Mesenchymal stem cell (in vitro differentiated cells and primary cell): ENCODE results near the gene MARCKSL1.

ENCODE experiments used
- DNase-seq: peaks from one replicate; pipeline ENCODE4 v3.0.0-alpha.2; 2013
- H2AFZ ChIP-seq: one replicate; pipeline ENCODE4 v1.6.1; 2013; ENCODE audit warnings: low read depth, mild to moderate bottlenecking, control low read depth, inconsistent platforms, low read length, moderate library complexity
- H2AK5ac ChIP-seq: 2 replicates; pipeline ENCODE4 v1.6.1; 2013; ENCODE audit warnings: low read length, moderate library complexity, mild to moderate bottlenecking, inconsistent platforms; ENCODE audit not compliant: severe bottlenecking
- H2BK120ac ChIP-seq: one replicate; pipeline ENCODE4 v1.6.1; 2013; ENCODE audit warnings: low read depth, mild to moderate bottlenecking, inconsistent platforms, low read length, moderate library complexity
- H2BK12ac ChIP-seq, 2 experiments: one replicate each; pipeline ENCODE4 v1.6.1; 2013; ENCODE audit warnings: inconsistent platforms in 2 of 2, low read length in 2 of 2, mild to moderate bottlenecking in 2 of 2, moderate library complexity in 2 of 2, control low read depth in 1 of 2
- H2BK15ac ChIP-seq: one replicate; pipeline ENCODE4 v1.6.1; 2013; ENCODE audit warnings: mild to moderate bottlenecking, low read depth, inconsistent platforms; ENCODE audit not compliant: poor library complexity, severe bottlenecking
- H2BK5ac ChIP-seq: 2 replicates; pipeline ENCODE4 v1.6.1; 2013; ENCODE audit warnings: low read depth, mild to moderate bottlenecking, low read length, control low read depth, inconsistent platforms; ENCODE audit not compliant: poor library complexity, severe bottlenecking
- H3K14ac ChIP-seq, 2 experiments: one replicate each; pipeline ENCODE4 v1.6.1; 2013; ENCODE audit warnings: inconsistent platforms in 2 of 2, low read length in 2 of 2, control low read depth in 1 of 2, mild to moderate bottlenecking in 1 of 2, moderate library complexity in 1 of 2
- H3K18ac ChIP-seq, 2 experiments: one replicate each; pipeline ENCODE4 v1.6.1; 2013; ENCODE audit warnings: inconsistent platforms in 2 of 2, low read length in 2 of 2, control low read depth in 1 of 2, low read depth in 1 of 2, mild to moderate bottlenecking in 1 of 2
- H3K23ac ChIP-seq, 2 experiments: one replicate each; pipeline ENCODE4 v1.6.1; 2013; ENCODE audit warnings: inconsistent platforms in 2 of 2, low read length in 2 of 2, mild to moderate bottlenecking in 2 of 2, moderate library complexity in 2 of 2, control low read depth in 1 of 2
- H3K27ac ChIP-seq: 2 replicates; pipeline ENCODE4 v1.5.1; 2013; ENCODE audit warnings: mild to moderate bottlenecking, moderate library complexity, low read length, control low read depth, inconsistent platforms; ENCODE audit not compliant: poor library complexity, severe bottlenecking
- H3K27me3 ChIP-seq, 2 experiments: 2 replicates each; pipeline versions ENCODE4 v1.6.1 to v1.7.0; 2013; ENCODE audit warnings: low read length in 2 of 2, mild to moderate bottlenecking in 2 of 2, moderate library complexity in 2 of 2, control low read depth in 1 of 2, inconsistent platforms in 1 of 2; ENCODE audit not compliant: control insufficient read depth in 1 of 2, insufficient read depth in 1 of 2
- H3K36me3 ChIP-seq, 2 experiments: 2 replicates each; pipeline versions ENCODE4 v1.6.1 to v1.7.0; 2013; ENCODE audit warnings: low read length in 2 of 2, control low read depth in 1 of 2, inconsistent platforms in 1 of 2, low read depth in 1 of 2, mild to moderate bottlenecking in 1 of 2; ENCODE audit not compliant: insufficient read depth in 2 of 2, control insufficient read depth in 1 of 2
- H3K4ac ChIP-seq, 2 experiments: one replicate each; pipeline ENCODE4 v1.6.1; 2013; ENCODE audit warnings: inconsistent platforms in 2 of 2, low read length in 2 of 2, mild to moderate bottlenecking in 2 of 2, moderate library complexity in 2 of 2, control low read depth in 1 of 2, low read depth in 1 of 2
- H3K4me1 ChIP-seq: 2 replicates; pipeline ENCODE4 v1.6.1; 2013; ENCODE audit warnings: low read depth, low read length, control low read depth; ENCODE audit not compliant: control insufficient read depth, insufficient read depth
- H3K4me2 ChIP-seq: 2 replicates; pipeline ENCODE4 v1.6.1; 2013; ENCODE audit warnings: low read length, mild to moderate bottlenecking, inconsistent platforms; ENCODE audit not compliant: poor library complexity, severe bottlenecking
- H3K4me3 ChIP-seq, 2 experiments: 2 replicates each; pipeline versions ENCODE4 v1.5.1 to v1.7.0; 2013; ENCODE audit warnings: low read length in 2 of 2, mild to moderate bottlenecking in 2 of 2, control low read depth in 1 of 2, low read depth in 1 of 2; ENCODE audit not compliant: insufficient read depth in 1 of 2
- H3K79me1 ChIP-seq: replicated peaks from 2 replicates; pipeline ENCODE4 v1.6.1; 2013; ENCODE audit warnings: mild to moderate bottlenecking, control low read depth, low read length, inconsistent platforms; ENCODE audit not compliant: poor library complexity, severe bottlenecking
- H3K9ac ChIP-seq: 2 replicates; pipeline ENCODE4 v1.7.0; 2013; ENCODE audit warnings: mild to moderate bottlenecking, low read length, moderate library complexity
- H3K9me3 ChIP-seq: 2 replicates; pipeline ENCODE4 v1.7.0; 2013; ENCODE audit warnings: mild to moderate bottlenecking, low read length; ENCODE audit not compliant: control insufficient read depth
- H4K8ac ChIP-seq: one replicate; pipeline ENCODE4 v1.6.1; 2013; ENCODE audit warnings: inconsistent platforms, mild to moderate bottlenecking, low read length, moderate library complexity
- H4K91ac ChIP-seq: one replicate; pipeline ENCODE4 v1.6.1; 2013; ENCODE audit warnings: mild to moderate bottlenecking, low read length, inconsistent platforms
- WGBS: methylation state at CpG from one replicate; pipeline ENCODE4 v1.1.7; 2013; ENCODE audit warnings: mixed read lengths; 5-methylcytosine and 5-hydroxymethylcytosine counted together

The MARCKSL1 gene

GRCh38 chr1:32332290-32333079, 3.5 kb downstream of the MARCKSL1 start:
- no peak overlapping the region for H2AK5ac ChIP-seq
- no peak overlapping the region for H3K4me3 ChIP-seq
- H3K4me1 ChIP-seq: peaks cover 32% of the 10 kb centered on the region
- no peak overlapping the region for H3K9ac ChIP-seq
- H2AFZ ChIP-seq: no peak overlapping the region
- H3K4me2 ChIP-seq: no peak overlapping the region
- peaks cover 7% of the 10 kb centered on the region for H3K79me1 ChIP-seq
- no peak overlapping the region for H3K27ac ChIP-seq
- no peak overlapping the region for H2BK120ac ChIP-seq
- H3K9me3 ChIP-seq: no peaks in the 10 kb centered on the region
- no peak overlapping the region for H4K8ac ChIP-seq
- no peak overlapping the region for H2BK15ac ChIP-seq
- H3K27me3 ChIP-seq: no peaks in the 10 kb centered on the region
- no peak overlapping the region for H2BK5ac ChIP-seq
- WGBS: 94% methylated on average over 2 of the region's 3 CpGs
- H3K14ac ChIP-seq: no peak overlapping the region
- no peak for DNase-seq
- peaks cover 59 to 70% of the 10 kb centered on the region in 2 experiments for H3K36me3 ChIP-seq
- H3K23ac ChIP-seq: no peak overlapping the region
- H3K18ac ChIP-seq: peak overlapping the region in 1 of 2 experiments; percentile 26
- H2BK12ac ChIP-seq: no peak overlapping the region
- no peak overlapping the region for H3K4ac ChIP-seq
- no peak overlapping the region for H4K91ac ChIP-seq

- Histone ChIP-seq H3K4me3 (no peak overlapping the region), H2BK5ac (no peak overlapping the region), H3K4me2 (no peak overlapping the region), H3K14ac (no peak overlapping the region), H2BK120ac (no peak overlapping the region), H3K23ac (no peak overlapping the region), H3K27me3 (no peaks in the 10 kb centered on the region), H3K9ac (no peak overlapping the region), H3K9me3 (no peaks in the 10 kb centered on the region), H2BK12ac (no peak overlapping the region), H4K8ac (no peak overlapping the region), H3K79me1 (peaks cover 8% of the 10 kb centered on the region), H4K91ac (no peak overlapping the region), H3K27ac (no peak overlapping the region), H2AFZ (no peak overlapping the region), H2AK5ac (no peak overlapping the region), H3K18ac (no peak overlapping the region), H3K36me3 (peaks cover 68 to 77% of the 10 kb centered on the region in 2 experiments), H3K4ac (no peak overlapping the region), H3K4me1 (peaks cover 23% of the 10 kb centered on the region), H2BK15ac (no peak overlapping the region)
- 96% methylated on average over 12 of the region's 12 CpGs for WGBS
- DNase-seq: no peak
Measured at GRCh38 chr1:32331549-32331948, 4.5 kb downstream of the MARCKSL1 start.

- no peak overlapping the region for H2AFZ ChIP-seq
Measured at GRCh38 chr1:32330558-32331151, 5.4 kb downstream of the MARCKSL1 start.

GRCh38 chr1:32329931-32330466, 6.0 kb downstream of the MARCKSL1 start:
- no peak overlapping the region for H3K18ac ChIP-seq
- peaks cover 8% of the 10 kb centered on the region for H3K79me1 ChIP-seq
- no peak overlapping the region for H2AFZ ChIP-seq
- H3K4me1 ChIP-seq: peaks cover 19% of the 10 kb centered on the region
- H3K9ac ChIP-seq: no peak overlapping the region
- no peak overlapping the region for H4K91ac ChIP-seq
- H3K27me3 ChIP-seq: no peaks in the 10 kb centered on the region
- H2BK12ac ChIP-seq: no peak overlapping the region
- no peak overlapping the region for H2AK5ac ChIP-seq
- no peak overlapping the region for H2BK5ac ChIP-seq
- WGBS: 98% methylated on average over 3 of the region's 4 CpGs
- peak overlapping the region; percentile 21 for H2BK15ac ChIP-seq
- H3K4me3 ChIP-seq: no peak overlapping the region
- H3K9me3 ChIP-seq: no peaks in the 10 kb centered on the region
- H3K4me2 ChIP-seq: no peak overlapping the region
- H3K4ac ChIP-seq: no peak overlapping the region
- no peak overlapping the region for H4K8ac ChIP-seq
- no peak overlapping the region for H2BK120ac ChIP-seq
- no peak overlapping the region for H3K27ac ChIP-seq
- DNase-seq: no peak
- H3K23ac ChIP-seq: no peak overlapping the region
- no peak overlapping the region for H3K14ac ChIP-seq
- H3K36me3 ChIP-seq: peaks cover 68 to 87% of the 10 kb centered on the region in 2 experiments

More at GRCh38 chr1:32330558-32331151, 5.4 kb downstream of the MARCKSL1 start:
- H3K18ac ChIP-seq: no peak overlapping the region
- no peak overlapping the region for H4K8ac ChIP-seq
- no peak overlapping the region for H3K27ac ChIP-seq
- no peak overlapping the region for H2BK5ac ChIP-seq
- no peak overlapping the region for H3K9ac ChIP-seq
- 90% methylated on average over 12 of the region's 12 CpGs for whole genome bisulfite sequencing
- peaks cover 68 to 83% of the 10 kb centered on the region in 2 experiments for H3K36me3 ChIP-seq
- H3K4me2 ChIP-seq: no peak overlapping the region
- no peak overlapping the region for H2AK5ac ChIP-seq
- H3K14ac ChIP-seq: no peak overlapping the region
- H4K91ac ChIP-seq: no peak overlapping the region
- H3K79me1 ChIP-seq: peaks cover 8% of the 10 kb centered on the region
- no peaks in the 10 kb centered on the region for H3K27me3 ChIP-seq
- H3K4ac ChIP-seq: no peak overlapping the region
- H3K23ac ChIP-seq: no peak overlapping the region
- H2BK12ac ChIP-seq: no peak overlapping the region
- H3K4me3 ChIP-seq: no peak overlapping the region
- H3K4me1 ChIP-seq: peaks cover 19% of the 10 kb centered on the region
- H3K9me3 ChIP-seq: no peaks in the 10 kb centered on the region
- H2BK15ac ChIP-seq: no peak overlapping the region
- no peak overlapping the region for H2BK120ac ChIP-seq
- no peak for DNase-seq
